ENCODE measurements around the gene PRRT3.

- TF ChIP-seq POLR2AphosphoS5 (IDR thresholded peaks at IDR 0.05; ENCODE audit: borderline replicate concordance, low read depth, low read length) (no peak), FOXP2 (optimal IDR thresholded peaks at IDR 0.05; ENCODE audit: control extremely low read depth, extremely low read length, insufficient read depth) (no peak)
Measured at GRCh38 chr3:9945358-9945757, 6.8 kb downstream of the PRRT3 start.

Measured in SK-N-MC (cell line).